ENCODE results near the gene CENPQ. TPM values are rescaled to one million over a fixed set of nuclear protein-coding genes. Genes with fewer than 3 reads are reported as not detected.

The CENPQ gene
- total RNA-seq, 1 experiment from 2014 or later = 9.7 TPM

GRCh38 chr6:49462599-49462926 is 607 bp upstream of the CENPQ start:
- intact Hi-C loops (cut with micrococcal nuclease) = loop anchor here (2.0 kb wide), 1 partner anchor 386 kb away; no protein-coding TSS in a partner anchor
- ATAC-seq (peak; percentile 35), DNase-seq (no peak)
- H3F3A ChIP-seq (ENCODE audit: low read length, unreplicated experiment) = no peaks in the 10 kb centered on the region
- H2AFZ ChIP-seq (ENCODE audit: low read length) = peak overlapping the region; percentile 88
- peak overlapping the region; percentile 97 for H3K4me2 ChIP-seq (ENCODE audit: low read length)
- peaks cover 74% of the 10 kb centered on the region for H3K79me2 ChIP-seq (ENCODE audit: low read length)
- H3K9ac ChIP-seq (ENCODE audit: low read length) = peak overlapping the region; percentile 83
- BruUV-seq (replicated peaks) = TSS peak; percentile 76
- H3K27ac ChIP-seq (ENCODE audit: low read length) = peak overlapping the region; percentile 38
- H4K20me1 ChIP-seq (ENCODE audit: low read length) = no peaks in the 10 kb centered on the region
- ChIA-PET POLR2A (ENCODE audit: unreplicated experiment) (no interaction called here), CTCF (interaction anchor here (1.0 kb wide), 1 partner anchor 53 kb away, joined by 3 read pairs; no protein-coding TSS in a partner anchor)
- H3K27me3 ChIP-seq (ENCODE audit: low read length) = no peaks in the 10 kb centered on the region
- TF ChIP-seq, protein P1, sequence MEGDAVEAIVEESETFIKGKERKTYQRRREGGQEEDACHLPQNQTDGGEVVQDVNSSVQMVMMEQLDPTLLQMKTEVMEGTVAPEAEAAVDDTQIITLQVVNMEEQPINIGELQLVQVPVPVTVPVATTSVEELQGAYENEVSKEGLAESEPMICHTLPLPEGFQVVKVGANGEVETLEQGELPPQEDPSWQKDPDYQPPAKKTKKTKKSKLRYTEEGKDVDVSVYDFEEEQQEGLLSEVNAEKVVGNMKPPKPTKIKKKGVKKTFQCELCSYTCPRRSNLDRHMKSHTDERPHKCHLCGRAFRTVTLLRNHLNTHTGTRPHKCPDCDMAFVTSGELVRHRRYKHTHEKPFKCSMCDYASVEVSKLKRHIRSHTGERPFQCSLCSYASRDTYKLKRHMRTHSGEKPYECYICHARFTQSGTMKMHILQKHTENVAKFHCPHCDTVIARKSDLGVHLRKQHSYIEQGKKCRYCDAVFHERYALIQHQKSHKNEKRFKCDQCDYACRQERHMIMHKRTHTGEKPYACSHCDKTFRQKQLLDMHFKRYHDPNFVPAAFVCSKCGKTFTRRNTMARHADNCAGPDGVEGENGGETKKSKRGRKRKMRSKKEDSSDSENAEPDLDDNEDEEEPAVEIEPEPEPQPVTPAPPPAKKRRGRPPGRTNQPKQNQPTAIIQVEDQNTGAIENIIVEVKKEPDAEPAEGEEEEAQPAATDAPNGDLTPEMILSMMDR (conservative IDR thresholded peaks at IDR 0.05; ENCODE audit: low read depth, low read length) = no peak
- no peak for TF ChIP-seq EZH2 (IDR thresholded peaks at IDR 0.05; ENCODE audit: low read length, unreplicated experiment)
- no peak for TF ChIP-seq EZH2phosphoT487 (IDR thresholded peaks at IDR 0.05; ENCODE audit: borderline replicate concordance, low read length)
- no peaks in the 10 kb centered on the region for H3K9me3 ChIP-seq (ENCODE audit: low read length)
- no peaks in the 10 kb centered on the region for H3K9me2 ChIP-seq (replicated peaks; ENCODE audit: low read length)
- H3K4me1 ChIP-seq (ENCODE audit: insufficient read depth, low read length) = peaks cover 18% of the 10 kb centered on the region
- no peaks in the 10 kb centered on the region for H3K36me3 ChIP-seq (ENCODE audit: low read depth, low read length)
- H3K4me3 ChIP-seq (ENCODE audit: low read length) = peak overlapping the region; percentile 85

DNA sequence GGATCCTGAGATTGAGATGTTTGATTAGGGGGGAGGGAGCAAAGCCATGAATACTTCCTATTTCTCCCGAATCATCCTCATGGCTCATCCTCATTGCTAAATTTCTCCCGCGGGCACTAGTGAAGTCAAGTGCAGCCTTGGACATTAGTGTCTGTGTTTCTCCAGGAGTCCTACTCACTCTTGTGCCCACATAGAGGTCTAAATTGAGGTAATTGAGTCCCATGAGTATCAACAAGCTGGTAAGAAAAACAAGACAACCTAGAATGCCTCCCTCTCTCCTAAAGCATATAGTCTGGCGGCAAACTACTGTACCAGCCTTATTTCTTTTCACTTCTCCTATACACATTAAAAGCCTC is 420 bp downstream of the CENPQ start:
- TF ChIP-seq, protein P1 (conservative IDR thresholded peaks at IDR 0.05; ENCODE audit: low read depth, low read length) = no peak
- no peak for TF ChIP-seq EZH2phosphoT487 (IDR thresholded peaks at IDR 0.05; ENCODE audit: borderline replicate concordance, low read length)
- no peak for TF ChIP-seq EZH2 (IDR thresholded peaks at IDR 0.05; ENCODE audit: low read length, unreplicated experiment)
- BruUV-seq (replicated peaks) = TSS peak; percentile 87
- DNase-seq (no peak), ATAC-seq (peak; percentile 16)
- POLR2A ChIA-PET (ENCODE audit: unreplicated experiment) = no interaction called here
- Histone ChIP-seq H3K4me3 (ENCODE audit: low read length) (peak overlapping the region; percentile 85), H3K9ac (ENCODE audit: low read length) (peak overlapping the region; percentile 83), H3K36me3 (ENCODE audit: low read depth, low read length) (no peaks in the 10 kb centered on the region), H3K79me2 (ENCODE audit: low read length) (peaks cover 81% of the 10 kb centered on the region), H2AFZ (ENCODE audit: low read length) (peak overlapping the region; percentile 88), H4K20me1 (ENCODE audit: low read length) (no peaks in the 10 kb centered on the region), H3K27ac (ENCODE audit: low read length) (peak overlapping the region; percentile 27; the same call in 1 of the 2 replicates), H3K9me3 (ENCODE audit: low read length) (no peaks in the 10 kb centered on the region), H3K27me3 (ENCODE audit: low read length) (no peaks in the 10 kb centered on the region), H3K4me1 (ENCODE audit: insufficient read depth, low read length) (peaks cover 18% of the 10 kb centered on the region), H3K4me2 (ENCODE audit: low read length) (peak overlapping the region; percentile 97), H3F3A (ENCODE audit: low read length, unreplicated experiment) (no peaks in the 10 kb centered on the region), H3K9me2 (replicated peaks; ENCODE audit: low read length) (no peaks in the 10 kb centered on the region)
- CTCF ChIA-PET = no interaction called here
- intact Hi-C loops (cut with micrococcal nuclease) = loop anchor here (2.0 kb wide), 1 partner anchor 385 kb away; no protein-coding TSS in a partner anchor

DNA sequence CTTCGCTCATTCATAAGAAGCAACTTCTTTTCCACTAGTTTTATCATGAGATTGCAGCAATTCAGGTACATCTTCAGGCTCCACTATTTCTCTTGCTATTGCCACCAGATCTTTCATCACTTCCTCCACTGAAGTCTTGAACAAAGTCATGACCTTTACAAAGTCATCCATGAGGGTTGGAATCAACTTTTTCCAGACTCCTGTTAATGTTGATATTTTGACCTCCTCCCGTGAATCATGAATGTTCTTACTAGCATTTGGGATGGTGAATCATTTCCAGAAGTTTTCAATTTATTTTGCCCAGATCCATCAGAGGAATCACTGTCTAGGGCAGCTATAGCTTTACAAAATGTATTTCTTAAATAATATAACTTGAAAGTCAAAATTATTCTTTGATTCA is 1.5 kb downstream of the CENPQ start:
- Histone ChIP-seq H3K27me3 (ENCODE audit: low read length) (no peaks in the 10 kb centered on the region), H4K20me1 (ENCODE audit: low read length) (no peaks in the 10 kb centered on the region), H3K27ac (ENCODE audit: low read length) (no peak overlapping the region), H3K36me3 (ENCODE audit: low read depth, low read length) (no peaks in the 10 kb centered on the region), H3K4me3 (ENCODE audit: low read length) (peak overlapping the region; percentile 85), H3K79me2 (ENCODE audit: low read length) (peaks cover 90% of the 10 kb centered on the region), H3F3A (ENCODE audit: low read length, unreplicated experiment) (no peaks in the 10 kb centered on the region), H3K9ac (ENCODE audit: low read length) (no peak overlapping the region), H3K4me1 (ENCODE audit: insufficient read depth, low read length) (peaks cover 18% of the 10 kb centered on the region), H3K9me2 (replicated peaks; ENCODE audit: low read length) (no peaks in the 10 kb centered on the region), H2AFZ (ENCODE audit: low read length) (no peak overlapping the region), H3K9me3 (ENCODE audit: low read length) (no peaks in the 10 kb centered on the region), H3K4me2 (ENCODE audit: low read length) (peak overlapping the region; percentile 97)
- no peak for TF ChIP-seq EZH2 (IDR thresholded peaks at IDR 0.05; ENCODE audit: low read length, unreplicated experiment)
- ATAC-seq (no peak), DNase-seq (no peak)
- POLR2A ChIA-PET (ENCODE audit: unreplicated experiment) = no interaction called here
- CTCF ChIA-PET = no interaction called here
- intact Hi-C loops (cut with micrococcal nuclease) = no loop called here
- BruUV-seq (replicated peaks) = no TSS peak
